HepG2 (cell line): Measurements from ENCODE around the gene TBC1D20. TPM values are rescaled to one million over a fixed set of nuclear protein-coding genes. Genes with fewer than 3 reads are reported as not detected.

Experiments used
- ATF7-NPFF ChIP-seq: sonication (generic); formaldehyde crosslinking; IDR thresholded peaks from 2 replicates; pipeline ENCODE4 v1.8.1; 2023; ENCODE audit warnings: mild to moderate bottlenecking, low read depth, missing genetic modification reagents, moderate library complexity
- CBX5 ChIP-seq: sonication (generic); formaldehyde crosslinking; IDR thresholded peaks from 2 replicates; pipeline ENCODE4 v1.4.0; 2020; ENCODE audit warnings: missing genetic modification reagents, borderline replicate concordance
- FOXO1 ChIP-seq: sonication (generic); formaldehyde crosslinking; IDR thresholded peaks from 2 replicates; pipeline ENCODE4 v1.4.0; 2020; ENCODE audit warnings: missing genetic modification reagents
- GATAD2A ChIP-seq: IDR thresholded peaks from 2 replicates; pipeline ENCODE4 v1.6.1; 2016
- HIC2 ChIP-seq: sonication (generic); formaldehyde crosslinking; IDR thresholded peaks from 2 replicates; pipeline ENCODE4 v1.9.0; 2022; ENCODE audit warnings: low read depth, missing genetic modification reagents
- IRF9 ChIP-seq: sonication (generic); formaldehyde crosslinking; IDR thresholded peaks from 2 replicates; pipeline ENCODE4 v1.8.0; 2022; ENCODE audit warnings: missing genetic modification reagents, mild to moderate bottlenecking, borderline replicate concordance
- KDM2A ChIP-seq: sonication (generic); formaldehyde crosslinking; IDR thresholded peaks from 2 replicates; pipeline ENCODE4 v1.4.0; 2020; ENCODE audit warnings: low read depth, missing genetic modification reagents, borderline replicate concordance
- MAX ChIP-seq: IDR thresholded peaks from 2 replicates; pipeline ENCODE4 v1.6.1; 2012; ENCODE audit warnings: inconsistent platforms
- MAZ ChIP-seq, 2 experiments: sonication (generic) in 1 of 2; formaldehyde crosslinking in 1 of 2; IDR thresholded peaks; 2 replicates each; pipeline versions ENCODE4 v1.5.0 to v1.6.1; 2012 to 2020; ENCODE audit warnings: low read depth in 2 of 2, mild to moderate bottlenecking in 2 of 2, borderline replicate concordance in 1 of 2, improper control_type of control experiment in 1 of 2, low read length in 1 of 2, missing genetic modification reagents in 1 of 2, moderate library complexity in 1 of 2
- POGZ ChIP-seq: sonication (generic); formaldehyde crosslinking; IDR thresholded peaks from 2 replicates; pipeline ENCODE4 v1.4.0; 2020; ENCODE audit warnings: mild to moderate bottlenecking, missing genetic modification reagents
- PPARG ChIP-seq: conservative IDR thresholded peaks from 2 replicates; pipeline ENCODE4 v1.6.1; 2016; ENCODE audit warnings: missing biosample characterization, missing genetic modification reagents
- RAD51 ChIP-seq: fragments of 450-650 bp; IDR thresholded peaks from 2 replicates; pipeline ENCODE4 v1.6.1; 2016; ENCODE audit warnings: borderline replicate concordance
- RFX1 ChIP-seq: fragments of 450-650 bp; IDR thresholded peaks from 2 replicates; pipeline ENCODE4 v1.6.1; 2017
- RNF219 ChIP-seq: sonication (generic); formaldehyde crosslinking; IDR thresholded peaks from 2 replicates; pipeline ENCODE4 v1.5.0; 2020; ENCODE audit warnings: mild to moderate bottlenecking, missing genetic modification reagents
- SMARCE1 ChIP-seq: fragments of 450-650 bp; IDR thresholded peaks from 2 replicates; pipeline ENCODE4 v1.6.1; 2017; ENCODE audit warnings: borderline replicate concordance
- THAP11 ChIP-seq: IDR thresholded peaks from 2 replicates; pipeline ENCODE4 v1.6.1; 2016; ENCODE audit warnings: missing biosample characterization, missing genetic modification reagents
- ZBTB26 ChIP-seq: IDR thresholded peaks from 2 replicates; pipeline ENCODE4 v1.6.1; 2016; ENCODE audit warnings: missing compliant biosample characterization, missing genetic modification reagents, borderline replicate concordance
- ZBTB43 ChIP-seq: sonication (generic); formaldehyde crosslinking; conservative IDR thresholded peaks from 2 replicates; pipeline ENCODE4 v1.4.0; 2020; ENCODE audit warnings: missing genetic modification reagents
- ZNF138 ChIP-seq: sonication (generic); formaldehyde crosslinking; IDR thresholded peaks from 2 replicates; pipeline ENCODE4 v1.5.0; 2020; ENCODE audit warnings: mild to moderate bottlenecking, low read depth, missing genetic modification reagents
- ZNF317 ChIP-seq: sonication (generic); formaldehyde crosslinking; IDR thresholded peaks from 2 replicates; pipeline ENCODE4 v1.5.0; 2020; ENCODE audit warnings: mild to moderate bottlenecking, missing genetic modification reagents
- ZNF335 ChIP-seq: sonication (generic); formaldehyde crosslinking; IDR thresholded peaks from 2 replicates; pipeline ENCODE4 v1.4.0; 2020; ENCODE audit warnings: missing genetic modification reagents
- ZNF790 ChIP-seq: sonication (generic); formaldehyde crosslinking; IDR thresholded peaks from 2 replicates; pipeline ENCODE4 v1.8.0; 2022; ENCODE audit warnings: missing genetic modification reagents, mild to moderate bottlenecking, borderline replicate concordance
- ZSCAN21 ChIP-seq: sonication (generic); formaldehyde crosslinking; IDR thresholded peaks from 2 replicates; pipeline ENCODE4 v1.8.0; 2022; ENCODE audit warnings: mild to moderate bottlenecking, missing genetic modification reagents, moderate library complexity, borderline replicate concordance
- ZSCAN22 ChIP-seq: sonication (generic); formaldehyde crosslinking; IDR thresholded peaks from 2 replicates; pipeline ENCODE4 v1.4.0; 2020; ENCODE audit warnings: mild to moderate bottlenecking, missing genetic modification reagents
- polyA plus RNA-seq, 8 experiments: library from polyadenylated mRNA; depleted of rRNA in 3 of 8; stranded (reverse) in 7 of 8; unstranded in 1 of 8; fragments of >200 nt; fragmentation: Illumina TruSeq in 4 of 8; extraction: Trizol in 4 of 8; gene quantifications; 2 replicates each; pipeline versions ENCODE4 v1.2.1 to v1.2.3, GENCODE V29; 2011 to 2016; ENCODE audit warnings: low read depth in 4 of 8, missing spikeins in 1 of 8, mixed read lengths in 1 of 8; ENCODE audit not compliant: insufficient read depth in 1 of 8
- total RNA-seq, 5 experiments: library from RNA; depleted of rRNA; stranded (reverse); fragments of >200 nt; fragmentation: Illumina TruSeq; extraction: Trizol; gene quantifications; 2 replicates each; pipeline ENCODE4 v1.2.3, GENCODE V29; 2016; ENCODE audit warnings: low read depth in 1 of 5

Gene TBC1D20
- total and polyA plus RNA-seq, 2 of the 13 experiments (the other 11 are each of a cell fraction or from before 2014, with no cell fraction given) = 36.6 to 47.1 TPM

- TF ChIP-seq KDM2A = no peak
- TF ChIP-seq POGZ (CRISPR knock-in tag) = no peak
- no peak for TF ChIP-seq FOXO1 (CRISPR knock-in tag)
- no peak for TF ChIP-seq ZNF317 (CRISPR knock-in tag)
- TF ChIP-seq RAD51 = no peak
- no peak for TF ChIP-seq ZSCAN21 (CRISPR knock-in tag)
- TF ChIP-seq ZNF335 = no peak
- no peak for TF ChIP-seq ZSCAN22 (CRISPR knock-in tag)
- no peak for TF ChIP-seq ATF7-NPFF (CRISPR knock-in tag)
- TF ChIP-seq ZBTB43 (CRISPR knock-in tag) = no peak
- no peak for TF ChIP-seq CBX5 (CRISPR knock-in tag)
- TF ChIP-seq GATAD2A (CRISPR knock-in tag) = no peak; the same call in 1 of the 2 replicates
- TF ChIP-seq HIC2 = peak; percentile 65; the same call in 1 of the 2 replicates
- no peak for TF ChIP-seq SMARCE1
- no peak for TF ChIP-seq ZNF790
- 0 out of 2 replicates have a peak, but pooled peaks have one; percentile 11 for TF ChIP-seq MAX
- no peak for TF ChIP-seq ZNF138
- no peak for TF ChIP-seq THAP11
- no peak for TF ChIP-seq ZBTB26 (CRISPR knock-in tag)
- TF ChIP-seq RNF219 = no peak
- no peak for TF ChIP-seq RFX1
- TF ChIP-seq PPARG (CRISPR knock-in tag) = no peak
- TF ChIP-seq IRF9 (CRISPR knock-in tag) = no peak
- TF ChIP-seq MAZ (IDR thresholded peaks at IDR 0.05; ENCODE audit: borderline replicate concordance, low read depth, low read length) = no peak
- no peak for TF ChIP-seq MAZ (CRISPR knock-in tag; IDR thresholded peaks at IDR 0.05; ENCODE audit: low read depth)
These were observed 62.2 kb downstream of the TBC1D20 start (continued) for GRCh38 chr20:400128-400453.
